ENCODE results near the gene LRTM2.

Gene LRTM2

GRCh38 chr12:1795785-1796514 is 24.4 kb upstream of the LRTM2 start:
- DNase-seq (ENCODE audit: low read depth, low spot score) = no peak
- Histone ChIP-seq H3K9me3 (ENCODE audit: low read depth, low read length) (no peaks in the 10 kb centered on the region), H3K9ac (ENCODE audit: insufficient read length) (no peak overlapping the region), H3K4me3 (0 out of 2 replicates have a peak overlapping the region, but pooled peaks have one; percentile 24), H3K27ac (no peak overlapping the region), H3K36me3 (ENCODE audit: insufficient read depth, low read length) (no peaks in the 10 kb centered on the region)
- peak; percentile 67; the same call in 1 of the 2 replicates for TF ChIP-seq POLR2AphosphoS5 (IDR thresholded peaks at IDR 0.05; ENCODE audit: borderline replicate concordance, low read depth, low read length)
- TF ChIP-seq EZH2 (IDR thresholded peaks at IDR 0.05) = no peak
- peak; percentile 84 for TF ChIP-seq FOXP2 (optimal IDR thresholded peaks at IDR 0.05; ENCODE audit: control extremely low read depth, extremely low read length, insufficient read depth)

GRCh38 chr12:1796515-1797010 is 23.8 kb upstream of the LRTM2 start:
- no peak overlapping the region for H3K9ac ChIP-seq (ENCODE audit: insufficient read length)
- DNase-seq (ENCODE audit: low read depth, low spot score) = no peak
- H3K9me3 ChIP-seq (ENCODE audit: low read depth, low read length) = no peaks in the 10 kb centered on the region
- H3K27ac ChIP-seq = no peak overlapping the region
- H3K36me3 ChIP-seq (ENCODE audit: insufficient read depth, low read length) = no peaks in the 10 kb centered on the region
- no peak overlapping the region for H3K4me3 ChIP-seq
- no peak for TF ChIP-seq POLR2AphosphoS5 (IDR thresholded peaks at IDR 0.05; ENCODE audit: borderline replicate concordance, low read depth, low read length)
- no peak for TF ChIP-seq FOXP2 (optimal IDR thresholded peaks at IDR 0.05; ENCODE audit: control extremely low read depth, extremely low read length, insufficient read depth)
- TF ChIP-seq EZH2 (IDR thresholded peaks at IDR 0.05) = no peak

GRCh38 chr12:1797011-1797901 is 23.1 kb upstream of the LRTM2 start:
- Histone ChIP-seq H3K9ac (ENCODE audit: insufficient read length) (no peak overlapping the region), H3K4me3 (no peak overlapping the region), H3K27ac (no peak overlapping the region), H3K9me3 (ENCODE audit: low read depth, low read length) (no peaks in the 10 kb centered on the region), H3K36me3 (ENCODE audit: insufficient read depth, low read length) (no peaks in the 10 kb centered on the region)
- TF ChIP-seq POLR2AphosphoS5 (IDR thresholded peaks at IDR 0.05; ENCODE audit: borderline replicate concordance, low read depth, low read length) (no peak), EZH2 (IDR thresholded peaks at IDR 0.05) (no peak), FOXP2 (optimal IDR thresholded peaks at IDR 0.05; ENCODE audit: control extremely low read depth, extremely low read length, insufficient read depth) (no peak)
- DNase-seq (ENCODE audit: low read depth, low spot score) = no peak

- Histone ChIP-seq H3K4me3 (no peak overlapping the region), H3K27ac (no peak overlapping the region), H3K9ac (ENCODE audit: insufficient read length) (no peak overlapping the region), H3K9me3 (ENCODE audit: low read depth, low read length) (no peaks in the 10 kb centered on the region), H3K36me3 (ENCODE audit: insufficient read depth, low read length) (no peaks in the 10 kb centered on the region)
- TF ChIP-seq EZH2 (IDR thresholded peaks at IDR 0.05) (no peak), FOXP2 (optimal IDR thresholded peaks at IDR 0.05; ENCODE audit: control extremely low read depth, extremely low read length, insufficient read depth) (no peak), POLR2AphosphoS5 (IDR thresholded peaks at IDR 0.05; ENCODE audit: borderline replicate concordance, low read depth, low read length) (no peak)
- no peak for DNase-seq (ENCODE audit: low read depth, low spot score)
Measured at GRCh38 chr12:1797991-1798640, 22.2 kb upstream of the LRTM2 start.

- H3K9ac ChIP-seq (ENCODE audit: insufficient read length) = no peak overlapping the region
- H3K9me3 ChIP-seq (ENCODE audit: low read depth, low read length) = no peaks in the 10 kb centered on the region
- H3K27ac ChIP-seq = no peak overlapping the region
- no peak overlapping the region for H3K4me3 ChIP-seq
- H3K36me3 ChIP-seq (ENCODE audit: insufficient read depth, low read length) = no peaks in the 10 kb centered on the region
- DNase-seq (ENCODE audit: low read depth, low spot score) = no peak
- no peak for TF ChIP-seq EZH2 (IDR thresholded peaks at IDR 0.05)
- TF ChIP-seq FOXP2 (optimal IDR thresholded peaks at IDR 0.05; ENCODE audit: control extremely low read depth, extremely low read length, insufficient read depth) = no peak
- TF ChIP-seq POLR2AphosphoS5 (IDR thresholded peaks at IDR 0.05; ENCODE audit: borderline replicate concordance, low read depth, low read length) = no peak
Measured at GRCh38 chr12:1798641-1799020, 21.7 kb upstream of the LRTM2 start.

- Histone ChIP-seq H3K27ac (no peak overlapping the region), H3K9ac (ENCODE audit: insufficient read length) (no peak overlapping the region), H3K9me3 (ENCODE audit: low read depth, low read length) (no peaks in the 10 kb centered on the region), H3K4me3 (no peak overlapping the region), H3K36me3 (ENCODE audit: insufficient read depth, low read length) (no peaks in the 10 kb centered on the region)
- no peak for DNase-seq (ENCODE audit: low read depth, low spot score)
- TF ChIP-seq POLR2AphosphoS5 (IDR thresholded peaks at IDR 0.05; ENCODE audit: borderline replicate concordance, low read depth, low read length) (no peak), EZH2 (IDR thresholded peaks at IDR 0.05) (no peak), FOXP2 (optimal IDR thresholded peaks at IDR 0.05; ENCODE audit: control extremely low read depth, extremely low read length, insufficient read depth) (no peak)
Measured at GRCh38 chr12:1799051-1799881, 21.1 kb upstream of the LRTM2 start.

GRCh38 chr12:1799882-1800400 is 20.4 kb upstream of the LRTM2 start:
- TF ChIP-seq FOXP2 (optimal IDR thresholded peaks at IDR 0.05; ENCODE audit: control extremely low read depth, extremely low read length, insufficient read depth) = no peak
- no peak for TF ChIP-seq POLR2AphosphoS5 (IDR thresholded peaks at IDR 0.05; ENCODE audit: borderline replicate concordance, low read depth, low read length)
- TF ChIP-seq EZH2 (IDR thresholded peaks at IDR 0.05) = no peak
- no peak for DNase-seq (ENCODE audit: low read depth, low spot score)
- no peaks in the 10 kb centered on the region for H3K36me3 ChIP-seq (ENCODE audit: insufficient read depth, low read length)
- no peaks in the 10 kb centered on the region for H3K9me3 ChIP-seq (ENCODE audit: low read depth, low read length)
- H3K4me3 ChIP-seq = no peak overlapping the region
- no peak overlapping the region for H3K9ac ChIP-seq (ENCODE audit: insufficient read length)
- H3K27ac ChIP-seq = no peak overlapping the region
